Measurements from ENCODE around the gene BCLAF1. TPM values are rescaled to one million over a fixed set of nuclear protein-coding genes. Genes with fewer than 3 reads are reported as not detected.

Gene BCLAF1
- total RNA-seq, 1 experiment from 2014 or later: 109 TPM

DNA sequence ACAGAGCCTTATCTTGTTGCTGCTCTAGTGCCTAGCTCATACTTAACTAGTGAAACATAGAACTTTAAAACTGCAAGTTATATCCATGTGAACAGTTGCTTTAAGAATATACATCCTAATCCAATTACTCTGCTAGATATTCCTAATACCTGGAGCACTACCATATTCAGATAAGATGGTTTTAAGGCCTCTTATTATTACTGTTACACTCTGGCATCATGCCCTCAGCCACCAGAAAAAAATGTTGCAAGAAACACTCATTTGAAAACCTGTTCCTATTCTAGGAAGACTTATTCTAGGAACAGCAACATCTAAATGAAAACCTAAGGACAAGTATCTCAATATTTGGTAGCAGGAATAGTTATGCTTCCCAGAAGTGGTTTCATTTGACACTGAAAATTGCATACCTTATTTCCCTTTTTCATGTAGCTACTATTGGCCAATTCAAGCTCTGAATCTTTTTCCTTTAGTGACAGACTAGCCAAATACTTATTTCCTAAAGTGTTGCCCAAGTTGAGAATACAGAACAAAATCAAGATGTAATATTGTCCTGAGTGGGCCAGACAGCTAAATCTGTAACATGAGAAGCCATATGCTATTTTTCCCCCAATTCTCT lies 34.7 kb downstream of the BCLAF1 start:
- no peak overlapping the region for H3K4me3 ChIP-seq
- ChIA-PET POLR2A (ENCODE audit: unreplicated experiment) (interaction anchor here (0.6 kb wide), 1 partner anchor 1403 kb away, joined by 3 read pairs; no protein-coding TSS in a partner anchor), CTCF (no interaction called here)
- H3F3A ChIP-seq (ENCODE audit: insufficient read depth, low read depth): peaks cover 91% of the 10 kb centered on the region
- intact Hi-C loops (cut with micrococcal nuclease; ENCODE audit: unreplicated experiment): loop anchor here (5.0 kb wide), 1 partner anchor 297 kb away; the partner anchor contains the start of gene MAP7
- TF ChIP-seq, protein P1, sequence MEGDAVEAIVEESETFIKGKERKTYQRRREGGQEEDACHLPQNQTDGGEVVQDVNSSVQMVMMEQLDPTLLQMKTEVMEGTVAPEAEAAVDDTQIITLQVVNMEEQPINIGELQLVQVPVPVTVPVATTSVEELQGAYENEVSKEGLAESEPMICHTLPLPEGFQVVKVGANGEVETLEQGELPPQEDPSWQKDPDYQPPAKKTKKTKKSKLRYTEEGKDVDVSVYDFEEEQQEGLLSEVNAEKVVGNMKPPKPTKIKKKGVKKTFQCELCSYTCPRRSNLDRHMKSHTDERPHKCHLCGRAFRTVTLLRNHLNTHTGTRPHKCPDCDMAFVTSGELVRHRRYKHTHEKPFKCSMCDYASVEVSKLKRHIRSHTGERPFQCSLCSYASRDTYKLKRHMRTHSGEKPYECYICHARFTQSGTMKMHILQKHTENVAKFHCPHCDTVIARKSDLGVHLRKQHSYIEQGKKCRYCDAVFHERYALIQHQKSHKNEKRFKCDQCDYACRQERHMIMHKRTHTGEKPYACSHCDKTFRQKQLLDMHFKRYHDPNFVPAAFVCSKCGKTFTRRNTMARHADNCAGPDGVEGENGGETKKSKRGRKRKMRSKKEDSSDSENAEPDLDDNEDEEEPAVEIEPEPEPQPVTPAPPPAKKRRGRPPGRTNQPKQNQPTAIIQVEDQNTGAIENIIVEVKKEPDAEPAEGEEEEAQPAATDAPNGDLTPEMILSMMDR (conservative IDR thresholded peaks at IDR 0.05): no peak
- no peak for TF ChIP-seq EZH2 (IDR thresholded peaks at IDR 0.05; ENCODE audit: low read depth)
- no TSS peak for BruUV-seq (replicated peaks)
- H3K4me1 ChIP-seq (replicated peaks; ENCODE audit: insufficient read depth): peaks cover 10% of the 10 kb centered on the region; the same call in 1 of the 2 replicates
- no peaks in the 10 kb centered on the region for H3K27me3 ChIP-seq (ENCODE audit: insufficient read depth, low read depth)
- H3K4me2 ChIP-seq: no peak overlapping the region
- H3K36me3 ChIP-seq (ENCODE audit: low read depth): peaks cover 17% of the 10 kb centered on the region
- H3K79me2 ChIP-seq (ENCODE audit: low read depth): 0 out of 2 replicates have a peak, but pooled peaks cover under 1% of the 10 kb centered on the region
- no peak overlapping the region for H2AFZ ChIP-seq
- H3K9me2 ChIP-seq (ENCODE audit: insufficient read depth): no peaks in the 10 kb centered on the region
- H3K9me3 ChIP-seq (ENCODE audit: insufficient read depth, low read depth): no peaks in the 10 kb centered on the region
- DNase-seq: no peak
- peaks cover 34% of the 10 kb centered on the region for H4K20me1 ChIP-seq (ENCODE audit: insufficient read depth)
- H3K27ac ChIP-seq: no peak overlapping the region

DNA sequence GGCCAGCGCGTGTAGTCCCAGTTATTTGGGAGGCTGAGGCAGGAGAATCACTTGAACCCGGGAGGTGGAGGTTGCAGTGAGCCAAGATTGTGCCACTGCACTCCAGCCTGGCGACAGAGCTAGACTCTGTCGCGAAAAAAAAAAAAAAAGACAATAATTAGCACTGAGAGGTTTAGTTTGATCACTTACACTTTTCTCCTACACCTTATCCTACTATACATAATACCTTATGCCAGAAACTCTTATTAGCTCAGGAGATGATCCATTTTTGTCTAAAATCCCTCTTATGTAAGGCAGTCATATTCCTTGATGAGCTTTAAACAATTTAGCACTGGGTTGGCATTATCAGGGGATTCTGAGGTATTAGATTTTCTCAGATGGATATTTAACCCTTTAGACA lies 35.9 kb downstream of the BCLAF1 start:
- Histone ChIP-seq H3K4me2 (no peak overlapping the region), H3K9me3 (ENCODE audit: insufficient read depth, low read depth) (no peaks in the 10 kb centered on the region), H2AFZ (no peak overlapping the region), H3K79me2 (ENCODE audit: low read depth) (peaks cover 13% of the 10 kb centered on the region), H3K36me3 (ENCODE audit: low read depth) (peaks cover 5% of the 10 kb centered on the region; the same call in 1 of the 2 replicates), H4K20me1 (ENCODE audit: insufficient read depth) (peaks cover 22% of the 10 kb centered on the region), H3K27ac (no peak overlapping the region), H3F3A (ENCODE audit: insufficient read depth, low read depth) (peaks cover 79% of the 10 kb centered on the region), H3K4me1 (replicated peaks; ENCODE audit: insufficient read depth) (peaks cover 17% of the 10 kb centered on the region), H3K4me3 (no peak overlapping the region), H3K27me3 (ENCODE audit: insufficient read depth, low read depth) (no peaks in the 10 kb centered on the region), H3K9me2 (ENCODE audit: insufficient read depth) (no peaks in the 10 kb centered on the region)
- CTCF ChIA-PET: no interaction called here
- BruUV-seq (replicated peaks): no TSS peak
- intact Hi-C loops (cut with micrococcal nuclease; ENCODE audit: unreplicated experiment): loop anchor here (5.0 kb wide), 1 partner anchor 299 kb away; the partner anchor contains the start of gene MAP7
- POLR2A ChIA-PET (ENCODE audit: unreplicated experiment): interaction anchor here (0.6 kb wide), 1 partner anchor 1441 kb away, joined by 6 read pairs; no protein-coding TSS in a partner anchor
- no peak for DNase-seq
- TF ChIP-seq EZH2 (IDR thresholded peaks at IDR 0.05; ENCODE audit: low read depth): no peak
- TF ChIP-seq, protein P1 (conservative IDR thresholded peaks at IDR 0.05): no peak

DNA sequence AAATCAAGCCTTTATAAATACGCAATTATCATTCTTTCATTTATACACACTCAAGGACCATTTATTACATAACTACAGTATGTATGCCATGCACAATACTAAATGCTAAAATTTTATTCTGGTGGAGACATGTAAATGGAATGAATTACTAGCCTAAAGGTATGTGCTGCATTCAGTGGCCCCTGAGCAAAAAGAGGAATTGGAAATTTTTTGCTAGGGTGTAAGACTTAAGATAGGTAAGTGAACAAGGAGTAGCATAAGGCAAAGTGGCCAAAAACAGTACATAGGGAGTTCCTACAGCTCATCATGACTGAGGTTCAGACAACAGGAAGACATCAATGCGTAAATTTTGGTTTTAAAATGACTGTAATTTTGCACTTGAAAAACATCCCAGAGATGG lies 37.2 kb downstream of the BCLAF1 start:
- H2AFZ ChIP-seq: no peak overlapping the region
- no peak overlapping the region for H3K4me2 ChIP-seq
- peaks cover 26% of the 10 kb centered on the region for H3K79me2 ChIP-seq (ENCODE audit: low read depth)
- 0 out of 2 replicates have a peak, but pooled peaks cover 7% of the 10 kb centered on the region for H3K36me3 ChIP-seq (ENCODE audit: low read depth)
- DNase-seq: no peak
- BruUV-seq (replicated peaks): no TSS peak
- no peak overlapping the region for H3K27ac ChIP-seq
- H3K9me2 ChIP-seq (ENCODE audit: insufficient read depth): no peaks in the 10 kb centered on the region
- no peak overlapping the region for H3K4me3 ChIP-seq
- CTCF ChIA-PET: no interaction called here
- 0 out of 2 replicates have a peak, but pooled peaks cover 14% of the 10 kb centered on the region for H4K20me1 ChIP-seq (ENCODE audit: insufficient read depth)
- H3K27me3 ChIP-seq (ENCODE audit: insufficient read depth, low read depth): no peaks in the 10 kb centered on the region
- peaks cover 20% of the 10 kb centered on the region for H3K4me1 ChIP-seq (replicated peaks; ENCODE audit: insufficient read depth)
- peaks cover 66% of the 10 kb centered on the region for H3F3A ChIP-seq (ENCODE audit: insufficient read depth, low read depth)
- H3K9me3 ChIP-seq (ENCODE audit: insufficient read depth, low read depth): no peaks in the 10 kb centered on the region
- intact Hi-C loops (cut with micrococcal nuclease; ENCODE audit: unreplicated experiment): loop anchor here (5.0 kb wide), 1 partner anchor 300 kb away; the partner anchor contains the start of gene MAP7
- POLR2A ChIA-PET (ENCODE audit: unreplicated experiment): no interaction called here
- TF ChIP-seq EZH2 (IDR thresholded peaks at IDR 0.05; ENCODE audit: low read depth): no peak
- TF ChIP-seq, protein P1 (conservative IDR thresholded peaks at IDR 0.05): no peak
